Colonic mucosa (tissue), 4 donors: ENCODE results near the gene ZNF614. TPM values are rescaled to one million over a fixed set of nuclear protein-coding genes. Genes with fewer than 3 reads are reported as not detected.

ENCODE experiments used
- DNase-seq: peaks from one replicate; pipeline ENCODE4 v3.0.0-alpha.2; 2020
- H3K27ac ChIP-seq: fragments of 200-600 bp; one replicate; pipeline ENCODE4 v1.8.0; 2021
- H3K27me3 ChIP-seq: fragments of 200-600 bp; one replicate; pipeline ENCODE4 v1.8.0; 2021
- H3K36me3 ChIP-seq: fragments of 200-600 bp; one replicate; pipeline ENCODE4 v1.8.0; 2021
- H3K4me1 ChIP-seq: fragments of 200-600 bp; one replicate; pipeline ENCODE4 v1.8.0; 2021; ENCODE audit warnings: mild to moderate bottlenecking
- H3K4me3 ChIP-seq: fragments of 200-600 bp; one replicate; pipeline ENCODE4 v1.8.0; 2021
- H3K9ac ChIP-seq, 2 donors: one replicate each; pipeline ENCODE4 v1.7.0; 2013; ENCODE audit warnings: control low read depth in 2 of 2, low read depth in 2 of 2, low read length in 2 of 2
- H3K9me3 ChIP-seq: fragments of 200-600 bp; one replicate; pipeline ENCODE4 v1.8.0; 2021
- CTCF ChIP-seq: fragments of 200-600 bp; IDR thresholded peaks from one replicate; pipeline ENCODE4 v1.8.0; 2022; ENCODE audit warnings: antibody characterized with exemption, mild to moderate bottlenecking
- intact Hi-C: fragments of 100-400 bp; cut with DNase I; formaldehyde crosslinking; loops from one replicate; pipeline ENCODE4 v1.14.1; 2022
- total RNA-seq, 2 donors: library from RNA; stranded (reverse); fragmentation: NEBNext Ultra II Directional in 1 of 2; extraction: Animal tissue kit (Norgen Biotek cat#: 25700) in 1 of 2; gene quantifications; one replicate each; pipeline ENCODE4 v1.2.1, GENCODE V29; 2021
- donor health status: healthy.
- donor health status: DM: no; HTN: no; CAD: no.
- donor health status: DM: no; HTN: no; CAD: no.

The ZNF614 gene
- total RNA-seq, 2 donors from 2014 or later, result 3.3 to 4.2 TPM

- Histone ChIP-seq H3K9me3 (peaks cover 4% of the 10 kb centered on the region), H3K4me1 (no peaks in the 10 kb centered on the region)
Observed at GRCh38 chr19:52022193-52022592, 6.0 kb downstream of the ZNF614 start.

GRCh38 chr19:52020506-52020905 lies 7.7 kb downstream of the ZNF614 start:
- TF ChIP-seq CTCF, result no peak
- Histone ChIP-seq H3K9ac (no peak overlapping the region), H3K4me3 (no peak overlapping the region), H3K36me3 (peaks cover 30% of the 10 kb centered on the region), H3K27me3 (no peaks in the 10 kb centered on the region), H3K9me3 (peaks cover 4% of the 10 kb centered on the region), H3K4me1 (no peaks in the 10 kb centered on the region), H3K27ac (no peak overlapping the region)
- DNase-seq, result no peak
- intact Hi-C loops, result no loop called here

More at GRCh38 chr19:52022193-52022592, 6.0 kb downstream of the ZNF614 start:
- H3K9ac ChIP-seq, result no peak overlapping the region
- no peak for DNase-seq
- peaks cover 21% of the 10 kb centered on the region for H3K36me3 ChIP-seq
- no peak overlapping the region for H3K27ac ChIP-seq
- no peak for TF ChIP-seq CTCF
- intact Hi-C loops, result no loop called here
- no peak overlapping the region for H3K4me3 ChIP-seq
- no peaks in the 10 kb centered on the region for H3K27me3 ChIP-seq

GRCh38 chr19:52010674-52011073 lies 17.5 kb downstream of the ZNF614 start:
- Histone ChIP-seq H3K27ac (no peak overlapping the region), H3K4me3 (no peak overlapping the region), H3K36me3 (no peaks in the 10 kb centered on the region), H3K9ac (no peak overlapping the region), H3K27me3 (no peaks in the 10 kb centered on the region), H3K9me3 (no peaks in the 10 kb centered on the region), H3K4me1 (no peaks in the 10 kb centered on the region)
- intact Hi-C loops, result no loop called here
- no peak for TF ChIP-seq CTCF
- DNase-seq, result no peak

- intact Hi-C loops, result loop anchor here (5.0 kb wide), 1 partner anchor 81 kb away; the partner anchor contains the start of gene ZNF613
- peak; percentile 94 for DNase-seq
- TF ChIP-seq CTCF, result no peak
Observed at GRCh38 chr19:52007806-52008557, 20.2 kb downstream of the ZNF614 start, which contains the start of gene ZNF615. Gene ZNF615, minus strand, starts transcription at chr19:52008211. Its CDS starts 4,500 bp downstream, at chr19:52003711.

GRCh38 chr19:52007451-52007805 lies 20.8 kb downstream of the ZNF614 start:
- no peaks in the 10 kb centered on the region for H3K27me3 ChIP-seq
- H3K4me1 ChIP-seq, result no peaks in the 10 kb centered on the region
- peak overlapping the region; percentile 82 for H3K4me3 ChIP-seq
- no peak for TF ChIP-seq CTCF
- no peak overlapping the region for H3K27ac ChIP-seq
- peak overlapping the region; percentile 88 to 92 for H3K9ac ChIP-seq
- no peaks in the 10 kb centered on the region for H3K36me3 ChIP-seq
- DNase-seq, result no peak
- H3K9me3 ChIP-seq, result no peaks in the 10 kb centered on the region
- intact Hi-C loops, result loop anchor here (5.0 kb wide), 1 partner anchor 80 kb away; the partner anchor contains the start of gene ZNF613

More at GRCh38 chr19:52007806-52008557, 20.2 kb downstream of the ZNF614 start, which contains the start of gene ZNF615:
- H3K36me3 ChIP-seq, result no peaks in the 10 kb centered on the region
- H3K27ac ChIP-seq, result peak within 1 kb of the TSS; percentile 57
- no peaks in the 10 kb centered on the region for H3K27me3 ChIP-seq
- H3K9ac ChIP-seq, result peak within 1 kb of the TSS; percentile 88 to 92
- peak within 1 kb of the TSS; percentile 82 for H3K4me3 ChIP-seq
- no peaks in the 10 kb centered on the region for H3K9me3 ChIP-seq
- no peaks in the 10 kb centered on the region for H3K4me1 ChIP-seq
